ENCODE results near the gene OSBPL7.
"Not testable (repeated sequence)": the region's sequence is repeated elsewhere in the genome, so short reads cannot be mapped to it uniquely, and the experiment has no call there.

OSBPL7 gene

GRCh38 chr17:47789611-47790561 is 31.7 kb downstream of the OSBPL7 start:
- no peaks in the 10 kb centered on the region for H3K36me3 Mint-ChIP-seq (ENCODE audit: insufficient read depth)
- DNase-seq (ENCODE audit: low spot score in 2 of 2), result peak; percentile 33 to 35
- peak overlapping the region; percentile 66 for H3K4me3 Mint-ChIP-seq
- peaks cover 17% of the 10 kb centered on the region for H3K4me1 Mint-ChIP-seq
- no peak overlapping the region for H3K27ac Mint-ChIP-seq (ENCODE audit: low read depth)
- H3K27me3 Mint-ChIP-seq, result peaks cover 69% of the 10 kb centered on the region
- peak; percentile 88 for ATAC-seq (replicated peaks; ENCODE audit: extremely low read depth, poor library complexity, severe bottlenecking)
- H3K9me3 Mint-ChIP-seq, result no peaks in the 10 kb centered on the region

GRCh38 chr17:47785538-47786123 is 36.0 kb downstream of the OSBPL7 start:
- Mint-ChIP-seq H3K4me3 (no peak overlapping the region), H3K27ac (ENCODE audit: low read depth) (no peak overlapping the region), H3K4me1 (peaks cover 14% of the 10 kb centered on the region), H3K27me3 (peaks cover 66% of the 10 kb centered on the region), H3K36me3 (ENCODE audit: insufficient read depth) (no peaks in the 10 kb centered on the region), H3K9me3 (no peaks in the 10 kb centered on the region)
- ATAC-seq (replicated peaks; ENCODE audit: extremely low read depth, poor library complexity, severe bottlenecking) (no peak), DNase-seq (ENCODE audit: low spot score in 2 of 2) (no peak)

- Mint-ChIP-seq H3K4me1 (peaks cover 8% of the 10 kb centered on the region), H3K4me3 (no peak overlapping the region), H3K27me3 (peaks cover 67% of the 10 kb centered on the region), H3K9me3 (no peaks in the 10 kb centered on the region), H3K27ac (ENCODE audit: low read depth) (no peak overlapping the region), H3K36me3 (ENCODE audit: insufficient read depth) (no peaks in the 10 kb centered on the region)
- DNase-seq (ENCODE audit: low spot score in 2 of 2) (no peak), ATAC-seq (replicated peaks; ENCODE audit: extremely low read depth, poor library complexity, severe bottlenecking) (no peak)
Observed at GRCh38 chr17:47781397-47781796, 40.2 kb downstream of the OSBPL7 start.

- Mint-ChIP-seq H3K27ac (ENCODE audit: low read depth) (no peak overlapping the region), H3K4me3 (no peak overlapping the region), H3K27me3 (peaks cover 84% of the 10 kb centered on the region), H3K9me3 (no peaks in the 10 kb centered on the region), H3K4me1 (peaks cover 8% of the 10 kb centered on the region), H3K36me3 (ENCODE audit: insufficient read depth) (no peaks in the 10 kb centered on the region)
- ATAC-seq (replicated peaks; ENCODE audit: extremely low read depth, poor library complexity, severe bottlenecking) (no peak), DNase-seq (ENCODE audit: low spot score in 2 of 2) (no peak)
Observed at GRCh38 chr17:47778184-47778635, 43.4 kb downstream of the OSBPL7 start.

GRCh38 chr17:47776330-47777197 is 45.0 kb downstream of the OSBPL7 start:
- H3K4me3 Mint-ChIP-seq, result no peak overlapping the region
- H3K36me3 Mint-ChIP-seq (ENCODE audit: insufficient read depth), result no peaks in the 10 kb centered on the region
- no peaks in the 10 kb centered on the region for H3K9me3 Mint-ChIP-seq
- H3K27me3 Mint-ChIP-seq, result peaks cover 70% of the 10 kb centered on the region
- H3K4me1 Mint-ChIP-seq, result peaks cover 8% of the 10 kb centered on the region
- DNase-seq (ENCODE audit: low spot score in 2 of 2), result peak in 1 of 2 donors; percentile 24
- ATAC-seq (replicated peaks; ENCODE audit: extremely low read depth, poor library complexity, severe bottlenecking), result peak; percentile 84
- no peak overlapping the region for H3K27ac Mint-ChIP-seq (ENCODE audit: low read depth)

DNA sequence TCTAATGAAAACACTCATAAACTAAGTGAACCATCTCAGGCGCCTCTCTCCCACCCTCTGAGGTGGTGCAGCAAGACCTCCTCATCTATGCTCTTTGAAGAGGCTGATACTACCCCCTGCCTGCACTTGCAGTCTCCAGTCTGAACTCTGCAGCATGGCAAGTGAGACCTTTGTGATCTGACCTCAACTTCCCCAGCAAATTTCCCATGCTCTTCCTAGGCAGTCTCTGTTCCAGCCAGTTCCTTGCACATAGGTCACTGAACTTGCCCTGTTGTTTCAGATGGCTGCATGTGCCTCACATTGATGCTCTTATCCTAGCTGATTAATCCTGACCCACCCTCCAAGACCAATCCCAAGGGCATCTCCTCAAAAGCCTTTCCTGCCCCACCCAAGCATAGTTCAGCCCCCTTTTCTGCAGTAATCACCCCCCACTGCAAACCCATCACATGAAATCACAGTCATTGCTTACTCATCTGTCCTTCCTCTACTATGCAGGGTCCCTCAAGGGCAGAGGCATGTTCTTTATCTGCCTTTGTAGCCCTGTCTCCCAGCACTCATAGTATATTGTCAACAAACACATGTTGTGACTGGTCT is 46.5 kb downstream of the OSBPL7 start:
- H3K4me1 Mint-ChIP-seq, result peaks cover 8% of the 10 kb centered on the region
- H3K4me3 Mint-ChIP-seq, result no peak overlapping the region

GRCh38 chr17:47774331-47774730 is 47.3 kb downstream of the OSBPL7 start:
- peaks cover 52% of the 10 kb centered on the region for H3K27me3 Mint-ChIP-seq

More for the DNA sequence above, 46.5 kb downstream of the OSBPL7 start:
- DNase-seq (ENCODE audit: low spot score in 2 of 2) (no peak), ATAC-seq (replicated peaks; ENCODE audit: extremely low read depth, poor library complexity, severe bottlenecking) (no peak)
- Mint-ChIP-seq H3K27me3 (peaks cover 56% of the 10 kb centered on the region), H3K36me3 (ENCODE audit: insufficient read depth) (no peaks in the 10 kb centered on the region), H3K9me3 (no peaks in the 10 kb centered on the region), H3K27ac (ENCODE audit: low read depth) (no peak overlapping the region)

GRCh38 chr17:47773649-47774048 is 47.9 kb downstream of the OSBPL7 start:
- H3K4me3 Mint-ChIP-seq; H3K27ac Mint-ChIP-seq (ENCODE audit: low read depth); H3K36me3 Mint-ChIP-seq (ENCODE audit: insufficient read depth); H3K4me1 Mint-ChIP-seq; ATAC-seq (replicated peaks; ENCODE audit: extremely low read depth, poor library complexity, severe bottlenecking); H3K9me3 Mint-ChIP-seq; DNase-seq (ENCODE audit: low spot score in 2 of 2): not testable (repeated sequence)
- H3K27me3 Mint-ChIP-seq, result peaks cover 52% of the 10 kb centered on the region

More at GRCh38 chr17:47774331-47774730, 47.3 kb downstream of the OSBPL7 start:
- H3K27ac Mint-ChIP-seq (ENCODE audit: low read depth), result no peak overlapping the region
- no peak for DNase-seq (ENCODE audit: low spot score in 2 of 2)
- H3K9me3 Mint-ChIP-seq, result no peaks in the 10 kb centered on the region
- no peak overlapping the region for H3K4me3 Mint-ChIP-seq
- H3K4me1 Mint-ChIP-seq, result peaks cover 8% of the 10 kb centered on the region
- no peak for ATAC-seq (replicated peaks; ENCODE audit: extremely low read depth, poor library complexity, severe bottlenecking)
- H3K36me3 Mint-ChIP-seq (ENCODE audit: insufficient read depth), result no peaks in the 10 kb centered on the region

DNA sequence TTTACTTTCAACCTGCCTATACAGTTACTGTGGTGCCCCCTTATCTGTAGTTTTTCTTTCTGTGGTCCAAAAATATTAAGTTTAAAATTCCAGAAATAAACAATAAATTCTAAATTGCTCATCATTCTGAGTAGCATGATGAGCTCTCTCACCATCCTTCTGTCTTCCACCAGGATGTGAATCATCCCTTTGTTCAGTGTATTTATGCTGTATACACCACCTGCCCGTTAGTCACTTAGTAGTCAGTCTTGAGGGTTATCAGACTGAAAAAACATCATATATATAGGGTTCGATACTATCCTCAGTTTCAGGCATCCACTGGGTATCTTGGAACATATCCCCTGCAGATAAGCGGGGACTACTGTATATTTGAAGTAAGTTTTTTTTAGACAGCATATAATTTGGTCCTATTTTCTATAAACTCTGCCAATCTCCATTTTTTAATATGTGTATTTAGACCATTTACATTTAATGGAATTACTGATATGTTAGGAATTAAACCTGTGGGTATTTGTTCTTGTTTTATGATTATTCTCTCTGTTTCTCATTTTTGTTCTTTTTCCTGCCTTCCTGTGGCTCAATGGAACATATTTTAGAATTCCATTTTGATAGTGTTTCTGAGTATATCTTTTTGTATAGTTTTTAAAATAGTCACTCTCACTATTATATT is 57.5 kb downstream of the OSBPL7 start:
- Mint-ChIP-seq H3K27me3 (no peaks in the 10 kb centered on the region), H3K9me3 (no peaks in the 10 kb centered on the region), H3K4me1 (peaks cover 28% of the 10 kb centered on the region), H3K36me3 (ENCODE audit: insufficient read depth) (no peaks in the 10 kb centered on the region), H3K27ac (ENCODE audit: low read depth) (peak overlapping the region; percentile 38), H3K4me3 (no peak overlapping the region)
- ATAC-seq (replicated peaks; ENCODE audit: extremely low read depth, poor library complexity, severe bottlenecking), result no peak
- DNase-seq (ENCODE audit: low spot score in 2 of 2), result no peak

GRCh38 chr17:47762728-47763127 is 58.9 kb downstream of the OSBPL7 start:
- Mint-ChIP-seq H3K27ac (ENCODE audit: low read depth) (no peak overlapping the region), H3K36me3 (ENCODE audit: insufficient read depth) (no peaks in the 10 kb centered on the region), H3K4me3 (peak overlapping the region; percentile 20), H3K27me3 (no peaks in the 10 kb centered on the region), H3K9me3 (no peaks in the 10 kb centered on the region), H3K4me1 (peaks cover 31% of the 10 kb centered on the region)
- ATAC-seq (replicated peaks; ENCODE audit: extremely low read depth, poor library complexity, severe bottlenecking) (peak; percentile 95), DNase-seq (ENCODE audit: low spot score in 2 of 2) (no peak)

DNA sequence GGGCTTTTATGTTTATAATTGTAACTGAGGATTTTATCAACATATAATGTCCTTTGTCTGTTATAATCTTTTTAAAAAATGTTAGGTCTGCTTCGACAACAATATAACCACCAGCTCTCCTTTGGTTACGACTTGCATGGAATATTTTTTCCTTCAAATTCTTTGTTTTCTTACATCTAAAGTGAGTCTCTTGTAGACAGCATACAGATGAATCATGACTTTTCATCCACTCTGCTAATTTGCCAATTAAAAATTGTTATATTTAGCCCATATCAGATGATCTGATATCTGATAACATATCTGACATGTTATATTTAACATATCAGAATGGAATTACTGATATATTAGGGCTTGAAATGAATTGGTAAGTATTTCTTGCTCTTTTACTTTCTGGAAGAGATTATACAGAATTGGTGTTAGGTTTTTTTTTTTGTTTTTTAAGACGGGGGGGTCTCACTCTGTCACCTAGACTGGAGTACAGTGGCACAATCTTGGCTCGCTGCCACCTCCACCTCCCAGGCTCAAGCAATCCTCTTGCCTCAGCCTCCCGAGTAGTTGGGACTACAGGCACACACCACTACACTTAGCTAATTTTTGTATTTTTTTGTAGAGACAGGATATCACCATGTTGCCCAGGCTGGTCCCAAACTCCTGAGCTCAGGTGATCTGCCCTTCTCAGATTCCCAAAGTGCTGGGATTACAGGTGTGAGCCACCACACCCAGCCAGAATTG is 61.0 kb downstream of the OSBPL7 start:
- no peaks in the 10 kb centered on the region for H3K27me3 Mint-ChIP-seq
- H3K36me3 Mint-ChIP-seq (ENCODE audit: insufficient read depth), result no peaks in the 10 kb centered on the region
- DNase-seq (ENCODE audit: low spot score in 2 of 2) (no peak), ATAC-seq (replicated peaks; ENCODE audit: extremely low read depth, poor library complexity, severe bottlenecking) (no peak)
- H3K9me3 Mint-ChIP-seq, result no peaks in the 10 kb centered on the region
- peaks cover 24% of the 10 kb centered on the region for H3K4me1 Mint-ChIP-seq
- no peak overlapping the region for H3K4me3 Mint-ChIP-seq
- H3K27ac Mint-ChIP-seq (ENCODE audit: low read depth), result no peak overlapping the region
